GM10266 (cell line): ENCODE results near the gene SYNGR3.

ENCODE experiments used
- DNase-seq: peaks from one replicate; pipeline ENCODE4 v3.0.0; 2012; ENCODE audit errors: extremely low spot score
- CTCF ChIP-seq: IDR thresholded peaks from 2 replicates; pipeline ENCODE4 v1.5.1; 2012; ENCODE audit warnings: mild to moderate bottlenecking, low read depth; ENCODE audit not compliant: control insufficient read depth, insufficient read depth; ENCODE audit errors: missing control alignments

Gene SYNGR3

GRCh38 chr16:1997494-1998359 is 8.0 kb downstream of the SYNGR3 start:
- TF ChIP-seq CTCF, result no peak

GRCh38 chr16:1998360-1998835 is 8.6 kb downstream of the SYNGR3 start:
- no peak for DNase-seq
- TF ChIP-seq CTCF, result no peak

More at GRCh38 chr16:1997494-1998359, 8.0 kb downstream of the SYNGR3 start:
- no peak for DNase-seq

- DNase-seq, result no peak
- no peak for TF ChIP-seq CTCF
Observed at GRCh38 chr16:1998852-1999801, 9.4 kb downstream of the SYNGR3 start.

- DNase-seq, result no peak
Observed at GRCh38 chr16:1999866-2000514, 10.2 kb downstream of the SYNGR3 start.

GRCh38 chr16:2001035-2001434 is 11.3 kb downstream of the SYNGR3 start:
- no peak for TF ChIP-seq CTCF

More at GRCh38 chr16:1999866-2000514, 10.2 kb downstream of the SYNGR3 start:
- no peak for TF ChIP-seq CTCF

GRCh38 chr16:2001456-2002355 is 11.9 kb downstream of the SYNGR3 start:
- no peak for TF ChIP-seq CTCF
- no peak for DNase-seq

More at GRCh38 chr16:2001035-2001434, 11.3 kb downstream of the SYNGR3 start:
- no peak for DNase-seq
